Neuron (in vitro differentiated cells): ENCODE data around the gene GORAB.
A peak's percentile ranks its signal among the peaks of the same experiment; 100 is the strongest.

Source experiments
- H2AFZ ChIP-seq: one replicate; pipeline ENCODE4 v1.6.1; 2013; ENCODE audit warnings: low read depth, mild to moderate bottlenecking, inconsistent platforms, low read length, moderate library complexity
- H3K27me3 ChIP-seq: one replicate; pipeline ENCODE4 v1.6.1; 2013; ENCODE audit warnings: low read length; ENCODE audit not compliant: insufficient read depth
- H3K36me3 ChIP-seq: one replicate; pipeline ENCODE4 v1.6.1; 2013; ENCODE audit warnings: low read length; ENCODE audit not compliant: insufficient read depth
- H3K4me1 ChIP-seq: one replicate; pipeline ENCODE4 v1.6.1; 2013; ENCODE audit warnings: low read length; ENCODE audit not compliant: insufficient read depth
- H3K4me3 ChIP-seq: 2 replicates; pipeline ENCODE4 v1.5.1; 2013; ENCODE audit warnings: mild to moderate bottlenecking, low read length, moderate library complexity
- H3K9me3 ChIP-seq: one replicate; pipeline ENCODE4 v1.6.1; 2013; ENCODE audit warnings: low read length

Gene GORAB

DNA sequence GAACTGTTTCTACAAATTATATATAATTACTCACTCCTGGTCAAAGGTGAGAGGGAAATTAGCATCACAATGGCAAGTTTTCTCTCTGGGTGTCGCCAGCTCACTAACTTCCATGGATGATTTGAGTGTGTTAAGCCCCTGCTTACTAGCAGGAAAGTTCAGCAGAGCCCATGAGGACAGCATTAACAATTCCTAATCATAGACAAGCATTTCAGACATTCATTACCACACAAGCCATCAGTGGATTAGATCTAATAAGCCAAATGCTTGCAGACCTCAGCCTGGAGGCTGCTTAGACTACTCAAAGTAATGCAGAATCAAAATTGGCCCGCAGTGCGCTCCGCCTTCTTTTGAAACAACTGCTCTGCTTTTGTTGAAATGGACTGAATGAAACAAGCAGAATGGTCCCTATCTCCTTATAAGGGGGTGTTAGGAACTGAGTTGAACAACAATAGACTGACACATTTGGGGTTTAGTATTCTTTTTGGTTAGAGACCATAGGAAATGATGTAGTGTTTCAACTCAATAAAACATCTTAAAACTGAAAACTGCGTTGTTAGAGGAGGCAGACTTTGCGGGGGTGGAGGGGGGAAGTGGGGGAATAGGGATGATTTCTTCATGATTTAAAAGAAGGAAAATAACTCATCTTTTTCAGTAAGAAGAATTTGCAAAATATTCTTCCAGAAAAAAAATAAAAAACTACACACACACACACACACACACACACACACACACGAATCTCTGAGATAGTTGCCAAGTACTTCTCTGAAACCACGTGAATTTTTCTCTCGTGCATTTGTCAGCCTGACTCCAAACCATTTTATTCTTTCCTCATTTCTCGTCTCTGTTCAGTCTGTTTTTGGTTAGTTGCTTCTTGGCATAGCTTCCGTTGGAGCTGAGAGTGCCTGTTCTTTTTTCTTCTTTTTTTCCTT lies 54.6 kb downstream of the GORAB start:
- Histone ChIP-seq H3K9me3 (no peaks in the 10 kb centered on the region), H3K4me3 (peak overlapping the region; percentile 3), H3K36me3 (no peaks in the 10 kb centered on the region), H2AFZ (peak overlapping the region; percentile 17), H3K27me3 (no peaks in the 10 kb centered on the region), H3K4me1 (peaks cover 17% of the 10 kb centered on the region)

DNA sequence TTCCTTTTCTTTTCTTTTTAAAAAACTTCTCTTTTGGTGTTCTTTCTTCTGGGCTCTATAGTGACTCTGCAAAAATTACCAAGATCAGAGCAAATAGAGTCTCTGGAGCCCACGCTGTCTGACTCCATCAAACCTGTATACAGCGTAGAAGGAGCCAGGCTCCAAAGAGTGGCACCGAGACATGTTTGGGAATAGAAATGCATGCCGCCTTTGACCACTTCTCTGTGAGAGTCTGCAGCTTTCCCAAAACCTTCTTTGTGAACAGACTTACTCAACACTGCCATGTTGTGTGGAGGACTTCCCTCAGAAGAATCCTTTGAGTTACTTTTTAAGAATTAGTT lies 55.3 kb downstream of the GORAB start:
- H3K9me3 ChIP-seq, result no peaks in the 10 kb centered on the region
- H3K4me1 ChIP-seq, result peaks cover 17% of the 10 kb centered on the region
- H3K36me3 ChIP-seq, result no peaks in the 10 kb centered on the region
- no peak overlapping the region for H2AFZ ChIP-seq
- no peaks in the 10 kb centered on the region for H3K27me3 ChIP-seq
- H3K4me3 ChIP-seq, result no peak overlapping the region

DNA sequence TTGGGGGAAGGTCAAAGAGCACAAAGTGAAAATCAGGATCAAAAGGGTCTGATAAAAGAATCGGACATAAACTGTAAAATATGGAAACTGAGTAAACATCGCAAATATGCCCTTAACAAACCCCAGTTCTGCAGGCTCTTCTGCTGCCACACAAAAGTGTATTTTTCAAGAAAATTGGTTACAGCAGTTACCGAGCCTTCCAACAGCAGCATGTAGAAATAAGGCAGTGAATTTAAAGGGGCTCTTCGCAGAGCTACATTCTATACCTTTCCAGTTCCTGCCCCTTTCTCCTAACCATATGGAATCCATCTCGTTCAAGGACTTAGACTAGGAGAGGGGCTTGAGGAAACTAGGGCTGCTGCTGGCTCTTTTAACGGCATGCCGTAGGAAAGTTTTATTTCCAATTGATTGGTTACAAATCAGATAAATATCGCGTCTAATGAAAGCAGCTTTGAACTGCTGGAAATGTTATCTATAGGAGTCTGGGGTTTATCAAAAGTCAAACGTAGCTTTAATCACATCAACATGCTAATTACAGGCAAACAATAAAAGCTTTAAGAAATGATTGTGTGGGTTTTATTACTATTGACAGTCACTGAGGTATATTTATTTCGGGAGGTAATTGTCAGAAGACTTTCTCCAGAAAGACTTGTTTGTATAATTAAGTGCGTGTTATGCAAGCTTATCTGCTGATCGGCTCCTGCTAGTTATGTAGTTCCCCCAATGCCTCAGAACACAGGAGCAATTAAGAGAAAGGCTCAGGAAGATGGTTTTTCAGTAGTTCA lies 59.1 kb downstream of the GORAB start:
- no peak overlapping the region for H3K4me3 ChIP-seq
- H3K27me3 ChIP-seq, result no peaks in the 10 kb centered on the region
- H3K36me3 ChIP-seq, result no peaks in the 10 kb centered on the region
- H3K4me1 ChIP-seq, result peaks cover 12% of the 10 kb centered on the region
- H3K9me3 ChIP-seq, result no peaks in the 10 kb centered on the region
- no peak overlapping the region for H2AFZ ChIP-seq

DNA sequence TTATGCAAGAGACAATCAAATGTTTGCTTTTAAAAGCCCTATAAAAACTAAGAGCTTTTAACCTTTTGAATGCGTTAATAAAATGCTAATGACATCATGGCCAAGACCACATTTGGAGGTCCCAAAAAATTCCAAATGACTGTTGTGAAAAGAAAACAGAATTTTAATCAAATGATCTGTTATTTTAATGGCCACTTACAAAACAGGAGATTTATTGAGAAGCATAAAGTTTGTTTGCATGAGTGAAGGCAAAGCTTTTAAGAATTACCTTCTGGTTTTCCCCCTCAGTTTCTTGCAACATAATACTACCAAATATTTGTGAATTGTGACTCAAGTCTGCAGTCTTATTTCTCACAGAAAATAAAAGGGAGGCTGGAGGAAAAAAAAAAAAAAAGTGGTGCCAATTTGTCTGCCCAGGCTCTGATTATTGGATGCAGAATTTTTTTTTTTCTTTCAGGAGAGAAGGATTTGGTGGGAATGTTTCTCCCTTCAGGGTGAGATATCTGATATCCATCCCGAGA lies 60.7 kb downstream of the GORAB start:
- Histone ChIP-seq H3K4me1 (no peaks in the 10 kb centered on the region), H3K9me3 (no peaks in the 10 kb centered on the region), H3K36me3 (no peaks in the 10 kb centered on the region), H2AFZ (no peak overlapping the region), H3K4me3 (no peak overlapping the region), H3K27me3 (no peaks in the 10 kb centered on the region)

DNA sequence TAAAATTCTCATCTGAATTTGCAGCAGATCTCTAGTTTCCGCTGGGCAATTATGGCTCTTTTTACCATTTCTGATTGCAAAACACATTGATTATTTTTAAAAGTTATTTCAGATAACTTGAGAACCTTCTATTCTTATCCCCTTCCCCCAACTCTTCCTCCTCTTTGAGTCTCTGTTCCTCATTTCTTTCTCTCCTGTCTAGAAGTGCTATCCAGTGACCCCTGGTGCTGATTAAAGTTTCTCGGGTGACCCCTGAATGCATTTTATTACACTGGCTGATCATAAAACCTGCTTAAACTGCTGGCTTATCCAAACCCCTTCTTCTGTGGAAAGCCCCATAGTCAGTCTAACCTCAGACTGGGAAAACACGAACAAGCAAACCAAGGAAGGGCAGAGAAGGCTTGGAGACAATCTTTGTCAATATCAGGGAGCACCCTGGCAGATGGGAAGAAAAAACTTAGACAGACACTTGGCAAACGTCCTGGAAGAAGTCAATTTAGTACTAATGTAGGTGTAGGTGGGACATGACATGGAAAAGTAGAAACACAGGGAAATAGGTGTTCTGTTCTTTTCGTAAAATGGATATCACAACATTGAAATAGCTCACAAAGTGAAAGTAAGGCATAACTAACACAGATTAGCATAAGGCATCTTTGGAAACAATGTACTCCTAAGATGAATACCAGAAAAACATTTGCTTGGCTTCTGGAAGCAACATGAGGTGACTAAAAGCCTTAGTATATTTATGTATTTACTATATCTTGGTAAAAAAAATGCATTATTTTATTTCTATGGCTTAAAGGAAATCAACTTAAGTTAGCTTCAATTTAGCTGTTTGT lies 61.4 kb downstream of the GORAB start:
- Histone ChIP-seq H3K9me3 (no peaks in the 10 kb centered on the region), H3K4me3 (no peak overlapping the region), H3K4me1 (no peaks in the 10 kb centered on the region), H2AFZ (no peak overlapping the region), H3K27me3 (no peaks in the 10 kb centered on the region), H3K36me3 (no peaks in the 10 kb centered on the region)

DNA sequence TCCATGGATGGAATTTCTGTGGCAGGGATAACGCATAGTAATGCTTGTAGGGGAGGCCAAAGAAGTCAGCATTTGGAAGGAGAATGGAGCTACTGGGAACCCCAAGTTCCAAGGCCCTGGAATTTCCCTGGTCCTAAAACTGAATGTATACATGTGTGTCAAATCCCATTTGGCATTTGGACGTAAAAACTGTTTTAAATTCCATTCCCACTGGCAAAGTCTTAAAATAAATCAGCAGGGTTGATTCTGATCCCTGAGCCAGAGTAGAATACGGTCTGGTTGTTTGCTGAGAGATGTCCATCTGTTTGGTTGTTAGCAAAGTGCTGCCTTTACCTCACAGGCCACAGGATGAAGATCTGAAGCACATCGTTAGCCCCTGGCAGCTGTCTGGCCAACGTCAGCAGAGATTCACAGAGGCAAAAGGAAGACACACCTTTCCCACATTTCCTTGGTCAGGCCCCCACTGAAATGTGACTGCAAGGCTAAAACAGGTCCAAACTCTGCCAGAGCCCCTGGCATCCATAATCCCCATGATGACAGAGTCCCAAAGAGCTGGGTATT lies 62.2 kb downstream of the GORAB start:
- no peaks in the 10 kb centered on the region for H3K4me1 ChIP-seq
- no peaks in the 10 kb centered on the region for H3K36me3 ChIP-seq
- no peaks in the 10 kb centered on the region for H3K27me3 ChIP-seq
- H3K4me3 ChIP-seq, result no peak overlapping the region
- no peaks in the 10 kb centered on the region for H3K9me3 ChIP-seq
- H2AFZ ChIP-seq, result no peak overlapping the region

DNA sequence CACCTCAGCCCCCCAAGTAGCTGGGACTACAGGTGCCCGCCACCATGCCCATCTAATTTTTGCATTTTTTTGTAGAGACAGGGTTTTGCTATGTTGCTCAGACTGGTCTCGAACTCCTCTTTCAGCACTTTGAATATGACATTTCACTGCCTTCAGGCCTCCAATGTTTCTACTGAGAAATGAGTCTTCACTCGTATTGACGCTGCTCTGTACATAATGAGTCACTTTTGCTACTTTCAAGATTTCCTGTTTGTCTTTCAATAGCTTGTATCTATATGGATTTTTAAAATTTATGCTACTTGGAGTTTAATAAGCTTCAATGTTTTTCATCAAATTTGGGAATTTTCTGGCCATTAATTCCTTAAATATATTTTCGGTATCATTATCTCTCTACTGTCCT lies 64.7 kb downstream of the GORAB start:
- Histone ChIP-seq H3K9me3 (no peaks in the 10 kb centered on the region), H3K36me3 (no peaks in the 10 kb centered on the region), H3K27me3 (no peaks in the 10 kb centered on the region), H3K4me1 (no peaks in the 10 kb centered on the region), H3K4me3 (no peak overlapping the region), H2AFZ (no peak overlapping the region)

DNA sequence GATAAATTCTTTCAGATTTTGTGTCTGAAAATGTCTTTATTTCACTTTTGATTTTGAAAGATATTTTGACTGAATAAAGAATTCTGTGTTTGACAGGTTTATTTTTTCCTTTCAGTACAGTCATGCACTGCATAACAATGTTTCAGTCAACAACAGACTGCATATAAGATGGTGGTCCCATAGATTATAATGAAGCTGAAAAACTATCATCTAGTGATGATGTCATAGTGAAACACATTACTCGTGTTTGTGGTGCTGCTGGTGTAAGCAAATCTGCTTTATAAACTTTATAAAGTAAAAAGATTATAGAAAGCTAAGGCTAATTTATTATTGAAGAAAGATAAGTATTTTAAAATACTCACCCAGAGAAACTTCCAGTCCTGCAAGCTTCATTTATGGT lies 66.7 kb downstream of the GORAB start:
- no peak overlapping the region for H2AFZ ChIP-seq
- no peaks in the 10 kb centered on the region for H3K27me3 ChIP-seq
- H3K4me3 ChIP-seq, result no peak overlapping the region
- no peaks in the 10 kb centered on the region for H3K36me3 ChIP-seq
- no peaks in the 10 kb centered on the region for H3K9me3 ChIP-seq
- H3K4me1 ChIP-seq, result no peaks in the 10 kb centered on the region

DNA sequence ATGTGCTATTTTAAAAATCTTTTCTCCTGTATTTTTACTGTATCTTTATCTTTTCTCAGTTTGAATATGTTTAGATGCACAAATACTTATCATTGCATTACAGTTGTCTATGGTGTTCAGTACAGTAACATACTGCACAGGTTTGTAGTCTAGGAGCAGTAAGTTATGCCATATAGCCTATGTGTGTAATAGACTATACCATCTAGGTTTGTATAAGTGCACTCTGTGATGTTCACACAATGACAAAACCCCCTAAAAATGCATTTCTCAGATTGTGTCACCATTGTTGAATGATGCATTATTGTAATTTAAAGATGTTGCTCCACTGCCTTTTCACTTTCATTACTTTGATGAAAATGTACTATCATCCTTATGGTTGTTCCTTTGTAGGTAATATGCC lies 67.1 kb downstream of the GORAB start:
- Histone ChIP-seq H3K9me3 (no peaks in the 10 kb centered on the region), H3K4me1 (no peaks in the 10 kb centered on the region), H3K27me3 (no peaks in the 10 kb centered on the region), H2AFZ (no peak overlapping the region), H3K36me3 (no peaks in the 10 kb centered on the region), H3K4me3 (no peak overlapping the region)

DNA sequence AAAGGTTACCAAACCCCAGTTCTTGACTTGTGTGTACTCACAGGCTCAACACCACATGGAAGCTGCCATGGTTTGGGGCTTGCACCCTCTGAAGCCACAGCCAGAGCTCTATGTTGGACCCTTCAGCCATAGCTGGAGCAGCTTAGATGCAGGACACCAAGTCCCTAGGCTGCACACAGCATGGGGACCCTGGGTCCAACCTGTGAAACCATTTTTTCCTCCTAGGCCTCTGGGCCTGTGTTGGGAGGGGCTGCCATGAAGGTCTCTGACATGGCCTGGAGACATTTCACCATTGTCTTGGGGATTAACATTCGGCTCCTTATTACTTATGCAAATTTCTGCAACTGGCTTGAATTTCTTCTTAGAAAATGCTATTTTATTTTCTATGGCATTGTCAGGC lies 69.9 kb downstream of the GORAB start:
- Histone ChIP-seq H3K36me3 (no peaks in the 10 kb centered on the region), H2AFZ (no peak overlapping the region), H3K9me3 (no peaks in the 10 kb centered on the region), H3K4me3 (no peak overlapping the region), H3K27me3 (no peaks in the 10 kb centered on the region), H3K4me1 (no peaks in the 10 kb centered on the region)
